Ammon's horn (tissue), 1 donor: ENCODE measurements around the gene PLXNA4.

Experiments used
- DNase-seq: peaks from one replicate; pipeline ENCODE4 v3.0.0-alpha.2; 2016; ENCODE audit warnings: low spot score

Gene PLXNA4

GRCh38 chr7:132504071-132504470, 72.2 kb downstream of the PLXNA4 start:
- DNase-seq: no peak

GRCh38 chr7:132503415-132503814, 72.9 kb downstream of the PLXNA4 start:
- DNase-seq: no peak

DNA sequence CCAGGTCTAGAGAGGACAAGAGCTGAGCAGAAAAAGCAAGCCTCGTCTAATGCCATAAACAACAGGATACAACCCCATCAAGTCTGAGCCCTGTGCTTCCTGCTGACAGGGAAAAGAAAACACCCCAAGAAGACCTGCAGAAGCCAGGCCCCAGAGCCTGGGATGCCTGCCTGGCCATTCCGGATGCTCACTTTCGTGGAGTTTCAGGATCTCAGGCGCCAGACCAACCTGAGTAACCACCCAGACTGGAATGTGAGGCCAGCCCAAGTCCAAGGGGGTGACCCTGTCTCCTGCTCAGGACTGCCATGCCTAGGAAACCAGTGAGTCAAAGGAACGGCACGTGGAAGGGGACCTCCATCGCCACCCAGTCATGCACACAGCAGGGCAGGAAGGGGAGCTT, 74.3 kb downstream of the PLXNA4 start:
- DNase-seq: no peak

DNA sequence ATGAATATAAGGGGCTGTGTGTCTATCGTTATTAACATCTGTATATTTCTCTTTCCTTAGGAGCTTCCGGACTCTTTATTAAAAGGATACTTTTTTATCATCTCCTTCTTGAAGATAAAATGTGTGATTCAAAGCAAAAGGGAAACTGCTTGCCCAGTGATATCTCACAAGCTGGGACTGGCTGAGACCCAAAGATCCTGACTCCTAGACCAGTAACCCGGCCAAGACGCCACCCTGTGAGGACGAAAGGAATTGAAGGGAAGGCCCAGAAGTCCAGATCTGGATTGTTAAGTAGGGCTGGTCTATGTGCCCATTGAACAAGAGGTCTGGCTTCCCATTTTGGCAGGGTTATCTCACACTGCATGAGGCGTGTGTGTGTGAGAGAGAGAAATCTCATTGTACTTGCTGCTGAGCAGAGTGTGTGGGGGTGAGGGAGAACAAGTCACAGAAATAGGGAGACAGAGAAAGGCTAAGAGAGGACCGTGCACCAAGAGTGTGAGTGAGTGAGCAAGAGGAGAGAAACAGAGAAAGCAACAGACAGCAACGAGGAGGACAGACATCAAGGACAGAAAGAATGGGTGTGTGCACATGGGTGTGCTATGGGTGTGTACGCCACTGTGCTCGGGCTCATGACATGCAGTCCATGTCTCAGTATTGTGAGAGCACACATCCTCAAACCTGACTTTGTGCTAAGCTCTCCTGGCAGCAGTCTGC, 75.4 kb downstream of the PLXNA4 start:
- peak; percentile 45 for DNase-seq

DNA sequence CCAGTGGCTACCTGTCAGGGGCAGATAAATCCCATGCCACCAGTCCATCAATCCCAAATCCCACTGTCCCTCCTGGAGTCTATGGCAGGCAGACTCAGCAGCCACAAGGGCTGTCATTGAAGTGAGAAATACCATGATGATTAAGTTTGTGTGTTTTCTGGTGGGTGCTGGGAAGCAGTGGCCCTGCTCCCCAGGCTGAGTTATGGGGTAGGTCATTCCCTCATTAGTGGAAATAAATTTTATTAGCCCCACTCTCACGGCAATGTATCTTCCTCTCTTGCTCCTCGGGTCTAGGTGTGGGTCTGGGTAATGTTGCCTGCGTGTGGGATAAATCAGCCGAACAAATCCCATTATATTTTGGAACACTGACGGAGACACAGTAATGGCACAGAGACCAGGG, 76.8 kb downstream of the PLXNA4 start:
- DNase-seq: no peak

GRCh38 chr7:132499065-132499464, 77.2 kb downstream of the PLXNA4 start:
- no peak for DNase-seq

DNA sequence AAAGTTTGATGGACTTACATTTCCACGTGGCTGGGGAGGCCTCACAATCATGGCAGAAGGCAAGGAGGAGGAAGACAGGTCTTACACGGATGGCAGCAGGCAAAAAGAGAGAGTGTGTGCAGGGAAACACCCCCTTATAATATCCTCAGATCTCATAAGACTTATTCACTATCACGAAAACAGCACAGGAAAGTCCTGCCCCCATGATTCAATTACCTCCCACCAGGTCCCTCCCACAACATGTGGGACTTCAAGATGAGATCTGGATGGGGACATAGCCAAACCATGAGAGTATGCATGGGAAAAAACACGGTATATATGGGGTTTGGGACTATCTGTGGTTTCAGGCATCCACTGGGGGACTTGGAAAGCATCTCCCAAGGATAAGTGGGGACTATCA, 78.0 kb downstream of the PLXNA4 start:
- DNase-seq: no peak

GRCh38 chr7:132497098-132497497, 79.2 kb downstream of the PLXNA4 start:
- DNase-seq: no peak

GRCh38 chr7:132495936-132496335, 80.3 kb downstream of the PLXNA4 start:
- DNase-seq: no peak

- no peak for DNase-seq
These were observed 81.8 kb downstream of the PLXNA4 start for GRCh38 chr7:132494474-132494873.

- no peak for DNase-seq
These were observed 83.3 kb downstream of the PLXNA4 start for GRCh38 chr7:132492823-132493445.

DNA sequence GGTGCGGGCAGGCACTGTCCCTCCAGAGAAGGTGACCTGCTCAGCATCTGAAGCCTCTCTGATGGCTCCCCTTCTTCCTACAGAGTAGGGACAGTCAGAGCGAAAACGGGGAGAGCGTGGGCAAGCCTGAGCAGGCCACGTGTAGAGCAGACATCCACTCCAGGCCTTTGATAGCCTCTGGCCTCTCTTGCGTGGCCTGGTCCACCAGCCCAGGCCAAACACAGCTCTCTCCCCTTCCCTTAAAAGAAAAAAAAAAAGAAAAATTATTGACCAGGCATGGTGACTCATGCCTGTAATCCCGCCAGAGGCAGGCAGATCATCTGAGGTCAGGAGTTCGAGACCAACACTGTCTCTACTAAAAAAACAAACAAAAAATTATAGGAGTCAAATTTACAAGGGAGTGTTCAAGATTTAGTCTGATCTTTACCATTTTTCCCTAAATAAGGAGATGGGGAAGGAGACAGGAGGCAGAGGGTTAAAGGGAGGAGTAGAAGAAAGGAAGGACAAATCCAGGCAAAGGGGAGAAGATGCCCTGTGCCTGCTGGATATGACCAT, 84.8 kb downstream of the PLXNA4 start:
- DNase-seq: no peak

GRCh38 chr7:132490474-132490873, 85.8 kb downstream of the PLXNA4 start:
- DNase-seq: no peak

DNA sequence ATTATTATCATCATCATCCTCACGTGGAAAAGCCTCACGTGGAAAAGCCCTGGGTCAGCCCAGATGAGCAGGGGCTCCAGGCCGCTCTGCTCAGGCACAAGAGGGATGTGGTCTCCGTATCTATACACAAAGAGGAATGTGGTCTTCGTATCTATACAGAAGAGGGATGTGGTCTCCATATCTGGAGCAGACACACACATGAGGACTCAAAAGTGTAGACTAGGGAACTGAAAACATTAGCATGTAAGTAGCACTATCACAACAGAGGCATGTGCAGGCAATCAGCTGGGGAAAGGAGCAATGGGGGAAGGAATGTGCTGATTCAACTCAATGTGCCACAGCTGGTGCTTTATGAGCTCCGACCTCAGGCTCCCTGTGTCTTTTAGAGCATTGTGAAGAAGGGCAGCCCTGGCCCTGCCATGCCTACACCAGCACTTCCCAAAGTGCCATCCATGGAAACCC, 86.5 kb downstream of the PLXNA4 start:
- DNase-seq: no peak

GRCh38 chr7:132488634-132489302, 87.5 kb downstream of the PLXNA4 start:
- no peak for DNase-seq

GRCh38 chr7:132486274-132486610, 90.0 kb downstream of the PLXNA4 start:
- no peak for DNase-seq

GRCh38 chr7:132485600-132486273, 90.5 kb downstream of the PLXNA4 start:
- DNase-seq: no peak

GRCh38 chr7:132485136-132485535, 91.1 kb downstream of the PLXNA4 start:
- no peak for DNase-seq

GRCh38 chr7:132482866-132483265, 93.4 kb downstream of the PLXNA4 start:
- no peak for DNase-seq

GRCh38 chr7:132480534-132480933, 95.7 kb downstream of the PLXNA4 start:
- DNase-seq: peak; percentile 62

DNA sequence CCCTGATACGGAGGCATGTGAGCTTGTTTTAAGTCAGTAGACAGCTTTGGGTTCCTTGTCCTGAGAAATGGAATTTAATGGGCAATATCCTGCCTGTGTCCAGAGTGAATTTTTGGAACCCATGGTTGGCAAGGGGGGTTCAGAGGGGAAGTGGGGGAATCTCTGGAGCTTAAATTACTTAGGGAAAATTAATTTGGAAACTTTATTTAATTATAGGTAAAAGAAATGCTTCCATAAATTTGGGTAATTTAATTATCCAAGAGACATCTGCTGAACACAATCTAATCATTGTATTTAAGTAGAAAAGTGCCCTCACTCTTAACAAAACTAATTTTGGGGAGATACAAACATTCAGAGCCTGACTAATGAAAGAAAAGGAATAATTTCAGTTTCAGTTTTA, 99.7 kb downstream of the PLXNA4 start:
- DNase-seq: no peak

DNA sequence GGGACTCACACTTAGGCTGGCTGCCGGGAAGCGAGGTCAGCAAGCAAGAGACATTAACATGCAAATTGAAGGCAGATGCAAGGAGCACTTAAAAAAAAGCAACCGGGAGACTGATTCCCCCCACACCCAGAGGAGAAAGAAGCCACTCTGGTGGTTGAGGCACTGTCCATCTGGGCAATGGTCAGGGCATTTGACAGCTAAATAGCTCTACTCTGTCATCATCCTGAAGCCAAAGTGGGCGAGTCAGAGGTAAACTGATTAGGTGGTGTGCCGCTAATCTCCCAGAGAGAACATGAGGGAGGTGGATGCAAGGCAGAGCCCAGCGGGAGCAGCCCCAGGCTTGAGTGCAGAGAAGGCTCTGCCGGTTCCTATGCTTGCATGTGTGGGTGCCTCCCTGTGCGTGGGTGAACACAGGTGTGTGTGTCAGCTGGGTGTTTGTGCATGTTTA, 100.6 kb downstream of the PLXNA4 start:
- no peak for DNase-seq
